Measurements from ENCODE around the gene LYRM7. TPM values are rescaled to one million over a fixed set of nuclear protein-coding genes. Genes with fewer than 3 reads are reported as not detected.

Gene LYRM7
- total RNA-seq, 1 experiment from 2014 or later, result 3.0 TPM

Other genes starting within 250 kb of the LYRM7 start
- 132 and 136 TPM in 2 replicates for gene HINT1, start 5.7 kb upstream of the LYRM7 start, total RNA-seq (2014; rRNA removed; shearing (Covaris generic))
- 18.3 and 20.7 TPM in 2 replicates for gene CDC42SE2, start 93.1 kb downstream of the LYRM7 start, total RNA-seq (2014; rRNA removed; shearing (Covaris generic))